NT2/D1 (cell line): ENCODE measurements around the gene INCENP.

Source experiments
- SUZ12 ChIP-seq: IDR thresholded peaks from 2 replicates; pipeline ENCODE4 v1.6.1; 2011; ENCODE audit not compliant: insufficient read length, insufficient read depth; ENCODE audit errors: extremely low read depth
- YY1 ChIP-seq: IDR thresholded peaks from 2 replicates; pipeline ENCODE4 v1.6.1; 2011; ENCODE audit not compliant: insufficient read length, insufficient read depth
- ZNF274 ChIP-seq: IDR thresholded peaks from 2 replicates; pipeline ENCODE4 v1.6.1; 2011; ENCODE audit warnings: mild to moderate bottlenecking, low read depth, low read length

DNA sequence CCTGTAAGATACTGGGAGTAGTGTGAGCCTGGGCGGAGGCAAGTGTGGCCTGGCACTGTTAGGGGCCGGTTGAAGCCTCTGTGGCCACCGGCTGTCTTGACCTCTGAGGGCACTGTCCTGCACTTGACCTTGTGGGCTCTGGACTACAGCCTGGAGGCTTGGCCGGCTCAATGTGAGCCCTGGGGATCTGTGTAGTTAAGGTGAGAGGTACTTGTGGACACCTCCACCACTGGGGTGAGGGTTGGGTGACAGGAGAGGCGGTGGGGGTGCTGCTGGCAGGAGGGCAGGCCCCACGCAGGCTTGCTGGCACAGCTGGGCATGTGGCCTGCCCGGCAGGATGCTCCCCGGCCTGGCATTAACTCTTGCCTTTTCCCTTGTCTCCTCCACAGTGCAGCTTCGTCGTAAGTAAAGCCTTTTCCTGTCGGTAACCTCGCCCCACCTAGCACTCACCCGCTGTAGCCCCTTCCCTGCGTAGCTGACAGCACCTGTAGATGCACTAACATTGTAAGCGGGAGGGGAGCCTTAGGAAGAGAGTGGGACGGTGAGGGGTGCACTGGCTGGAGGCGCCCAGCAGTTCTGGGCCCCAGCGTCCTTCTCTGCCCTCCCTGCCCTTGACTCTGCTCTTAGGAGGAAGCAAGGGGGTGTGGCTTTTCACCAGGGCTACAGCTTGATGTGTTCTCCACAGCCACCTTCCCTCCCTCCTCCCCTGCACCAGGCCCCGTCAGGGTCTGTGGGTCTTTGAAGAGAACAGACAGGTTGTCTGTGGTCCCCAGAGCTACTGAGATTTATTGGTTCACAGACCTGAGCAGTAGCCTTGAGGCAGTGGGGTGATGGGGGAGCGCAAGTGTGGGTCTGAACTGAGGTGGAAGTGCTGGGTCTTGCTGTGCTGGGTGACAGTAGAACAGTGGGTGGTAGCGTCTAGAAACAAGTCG is 17.6 kb downstream of the INCENP start:
- TF ChIP-seq SUZ12 (no peak), ZNF274 (no peak), YY1 (no peak)
